GM12878 (cell line): ENCODE measurements around the gene FGD5. TPM values are rescaled to one million over a fixed set of nuclear protein-coding genes. Genes with fewer than 3 reads are reported as not detected.

Source experiments
- ATAC-seq: fragments of 200-7000 bp; cut with Tn5 transposase; 3 replicates; pipeline ENCODE4 v1.9.1; 2020; ENCODE audit warnings: mild to moderate bottlenecking, moderate library complexity
- Bru-seq: library from RNA; stranded (reverse); fragments of 400-500 nt; gene quantifications from one replicate; lab custom pipeline; 2021; lab: Mats Ljungman, UMichigan
- BruChase-seq, 2 experiments: library from RNA; stranded (reverse); fragments of 400-500 nt; gene quantifications; one replicate each; lab custom pipeline; 2021; lab: Mats Ljungman, UMichigan
- BruUV-seq: library from RNA; stranded (reverse); fragments of 400-500 nt; replicated peaks from 2 replicates; lab custom pipeline; 2021; lab: Mats Ljungman, UMichigan
- CTCF ChIA-PET: fragments of 300-600 bp; sonication (Branson Sonifier 250); formaldehyde crosslinking; extraction: SDS; loops from one replicate; lab custom pipeline; 2021; ENCODE audit warnings: inconsistent platforms; lab: Yijun Ruan, JAX
- POLR2A ChIA-PET: fragments of 350-600 bp; formaldehyde crosslinking; extraction: SDS; loops from one replicate; lab custom pipeline; 2021; ENCODE audit warnings: inconsistent platforms; lab: Charles Lee
- RAD21 ChIA-PET: fragments of 300-600 bp; sonication (Branson Sonifier 250); formaldehyde crosslinking; loops from one replicate; lab custom pipeline; 2023; ENCODE audit warnings: antibody characterized with exemption; ENCODE audit not compliant: unreplicated experiment; lab: Charles Lee
- SMC1A ChIA-PET: fragments of 300-600 bp; sonication (Branson Sonifier 250); formaldehyde crosslinking; loops from one replicate; lab custom pipeline; 2023; ENCODE audit not compliant: unreplicated experiment, uncharacterized antibody; lab: Charles Lee
- DNase-seq: peaks from one replicate; pipeline ENCODE4 v3.0.0-alpha.2; 2011; ENCODE audit warnings: low read depth, low spot score
- FAIRE-seq: peaks from 3 replicates; lab custom pipeline; 2011; peaks lifted over from hg19 to GRCh38; lab: Jason Lieb, UNC
- H2AFZ ChIP-seq: 2 replicates; pipeline ENCODE4 v1.6.0; 2011; ENCODE audit warnings: low read depth, low read length, control low read depth; ENCODE audit not compliant: control insufficient read depth
- H3K27ac ChIP-seq: 2 replicates; pipeline ENCODE4 v1.5.1; 2011; ENCODE audit warnings: control low read depth; ENCODE audit not compliant: control insufficient read depth, insufficient read depth
- H3K27me3 ChIP-seq, 2 experiments: replicated peaks in 1 of 2; 2 replicates each; pipeline versions ENCODE4 v1.6.0 to v1.6.1; 2011; ENCODE audit warnings: low read length in 1 of 2; ENCODE audit not compliant: control insufficient read depth in 2 of 2, insufficient read depth in 2 of 2
- H3K36me3 ChIP-seq, 2 experiments: 2 replicates each; pipeline ENCODE4 v1.5.1; 2011; ENCODE audit warnings: low read length in 1 of 2; ENCODE audit not compliant: control insufficient read depth in 2 of 2, insufficient read depth in 2 of 2
- H3K4me1 ChIP-seq: 2 replicates; pipeline ENCODE4 v1.6.1; 2011; ENCODE audit warnings: mild to moderate bottlenecking, low read length, moderate library complexity, mixed read lengths; ENCODE audit not compliant: control insufficient read depth, insufficient read depth
- H3K4me2 ChIP-seq: 2 replicates; pipeline ENCODE4 v1.6.0; 2011; ENCODE audit warnings: control low read depth; ENCODE audit not compliant: control insufficient read depth, insufficient read depth
- H3K4me3 ChIP-seq: fragments of 200-600 bp; sonication (generic); 2 replicates; pipeline ENCODE4 v1.5.1; 2016
- H3K79me2 ChIP-seq: 2 replicates; pipeline ENCODE4 v1.6.0; 2011; ENCODE audit warnings: low read length; ENCODE audit not compliant: control insufficient read depth, insufficient read depth
- H3K9ac ChIP-seq: 2 replicates; pipeline ENCODE4 v1.8.0; 2011; ENCODE audit warnings: low read length, control low read depth, mixed read lengths; ENCODE audit not compliant: control insufficient read depth, insufficient read depth
- H3K9me3 ChIP-seq: replicated peaks from 3 replicates; pipeline ENCODE4 v1.5.1; 2011; ENCODE audit warnings: mild to moderate bottlenecking, low read length; ENCODE audit not compliant: control insufficient read depth, insufficient read depth
- H4K20me1 ChIP-seq: 2 replicates; pipeline ENCODE4 v1.6.0; 2011; ENCODE audit not compliant: control insufficient read depth, insufficient read depth
- CBFB ChIP-seq: IDR thresholded peaks from 2 replicates; pipeline ENCODE4 v1.6.1; 2016; ENCODE audit warnings: antibody characterized with exemption, low read depth
- EGR1 ChIP-seq, 2 experiments: IDR thresholded peaks; 1 replicate in 1 of 2; 2 replicates in 1 of 2; pipeline ENCODE4 v1.6.1; 2011 to 2012; ENCODE audit warnings: low read depth in 2 of 2, low read length in 2 of 2, borderline replicate concordance in 1 of 2, mild to moderate bottlenecking in 1 of 2, moderate library complexity in 1 of 2
- HDAC2 ChIP-seq: fragments of 200-600 bp; sonication (generic); IDR thresholded peaks from 2 replicates; pipeline ENCODE4 v1.6.1; 2017
- IKZF2 ChIP-seq, 2 experiments: fragments of 450-650 bp; IDR thresholded peaks; 2 replicates each; pipeline ENCODE4 v1.6.1; 2017; ENCODE audit warnings: mild to moderate bottlenecking in 2 of 2, moderate library complexity in 2 of 2
- JUND ChIP-seq: IDR thresholded peaks from 2 replicates; pipeline ENCODE4 v1.6.1; 2012; ENCODE audit warnings: low read depth, mild to moderate bottlenecking, low read length, improper control_type of control experiment, moderate library complexity
- MTA3 ChIP-seq: IDR thresholded peaks from 2 replicates; pipeline ENCODE4 v1.6.1; 2012; ENCODE audit warnings: low read length, inconsistent platforms, borderline replicate concordance
- POLR2A ChIP-seq: IDR thresholded peaks from 2 replicates; pipeline ENCODE4 v1.6.1; 2011; ENCODE audit warnings: low read depth, mild to moderate bottlenecking, low read length
- SREBF2 ChIP-seq: IDR thresholded peaks from 2 replicates; pipeline ENCODE4 v1.6.1; 2012; ENCODE audit warnings: mild to moderate bottlenecking, low read length
- YY1 ChIP-seq: IDR thresholded peaks from 2 replicates; pipeline ENCODE4 v1.6.1; 2011; ENCODE audit warnings: low read depth, mild to moderate bottlenecking, low read length
- WGBS: methylation state at CpG from one replicate; pipeline ENCODE4 v1.1.6; 2016; ENCODE audit warnings: low lambda C conversion rate; ENCODE audit not compliant: insufficient replicate concordance, insufficient coverage; ENCODE audit errors: missing lambda C conversion rate; 5-methylcytosine and 5-hydroxymethylcytosine counted together
- in situ Hi-C: fragments of 300-500 bp; cut with MboI; formaldehyde crosslinking; loops from 9 replicates; pipeline ENCODE4 v1.14.3; 2018; ENCODE audit warnings: mixed read lengths
- intact Hi-C: fragments of 100-400 bp; cut with micrococcal nuclease; formaldehyde crosslinking; loops from one replicate; pipeline ENCODE4 v1.14.2; 2022; ENCODE audit not compliant: unreplicated experiment
- long read RNA-seq, 2 experiments: library from polyadenylated mRNA; unstranded; transcript quantifications; one replicate each; pipeline ENCODE4 v2.0.0, GENCODE V29; 2019 to 2020
- polyA minus RNA-seq, 3 experiments: library from RNA; depleted of rRNA, polyadenylated mRNA; stranded (reverse); fragments of >200 nt; gene quantifications; 2 replicates each; pipeline ENCODE4 v1.2.3, GENCODE V29; 2011
- polyA plus RNA-seq, 11 experiments: library from polyadenylated mRNA; depleted of rRNA in 4 of 11; unstranded in 6 of 11; stranded (reverse) in 5 of 11; fragments of >200 nt; fragmentation: Nextera tagmentation in 4 of 11; fragmentation: Illumina TruSeq in 1 of 11; extraction: Ambion mirVana in 4 of 11; extraction: Trizol in 1 of 11; gene quantifications; 1 replicate in 1 of 11; 2 replicates in 10 of 11; pipeline versions ENCODE4 v1.2.1 to v1.2.3, GENCODE V29; 2011 to 2016; ENCODE audit warnings: inconsistent platforms in 2 of 11, missing spikeins in 2 of 11, low read depth in 1 of 11
- total RNA-seq, 4 experiments: library from RNA; depleted of rRNA in 3 of 4; stranded (reverse); fragments of >200 nt in 3 of 4; fragmentation: Illumina TruSeq in 1 of 4; extraction: Trizol in 1 of 4; gene quantifications; 2 replicates each; pipeline versions ENCODE4 v1.2.1 to v1.2.3, GENCODE V29; 2013 to 2021
- TF ChIP-seq, protein P1 (sequence below): fragments of 450-650 bp; conservative IDR thresholded peaks from 2 replicates; pipeline ENCODE4 v1.6.1; 2017; ENCODE audit warnings: mild to moderate bottlenecking, moderate library complexity
- TF ChIP-seq, protein P2 (sequence below): fragments of 450-650 bp; IDR thresholded peaks from 2 replicates; pipeline ENCODE4 v1.6.1; 2017; ENCODE audit warnings: mild to moderate bottlenecking, moderate library complexity
- TF ChIP-seq, protein P3 (sequence below), 3 experiments: IDR thresholded peaks in 2 of 3; conservative IDR thresholded peaks in 1 of 3; 2 replicates each; pipeline ENCODE4 v1.5.1; 2011; ENCODE audit warnings: low read depth in 3 of 3, low read length in 3 of 3, mild to moderate bottlenecking in 3 of 3, control low read depth in 2 of 3, moderate library complexity in 2 of 3, inconsistent platforms in 1 of 3, mixed read lengths in 1 of 3; ENCODE audit not compliant: control insufficient read depth in 2 of 3, insufficient read depth in 1 of 3; ENCODE audit errors: extremely low read depth in 1 of 3

Gene FGD5
- total RNA-seq (2013; cell fraction: nucleolus; rRNA removed): 0.38 and 0.44 TPM in 2 replicates
- total RNA-seq (2014; rRNA removed): 0.11 TPM in 1 of 2 replicates, not detected in the other
- total RNA-seq (2014; rRNA removed; fragmentation: Illumina TruSeq; extraction: Trizol): 0.04 TPM in 1 of 2 replicates, not detected in the other
- total RNA-seq (2021): 0.11 and 0.13 TPM in 2 replicates
- not detected for polyA plus RNA-seq (2011; ENCODE audit: low read depth)
- polyA plus RNA-seq (2011; rRNA removed): 0.03 TPM in 1 of 2 replicates, not detected in the other
- polyA plus RNA-seq (2011; cell fraction: cytosol; rRNA removed): not detected in 2 replicates
- 0.04 and 0.06 TPM in 2 replicates for polyA plus RNA-seq (2011; cell fraction: nucleus; rRNA removed)
- polyA plus RNA-seq (2012): 0.03 TPM in 1 of 2 replicates, not detected in the other
- polyA plus RNA-seq (2014; fragmentation: Illumina TruSeq; extraction: Trizol): 0.03 and 0.13 TPM in 2 replicates
- under 1 TPM; 0.07 to 0.11 TPM for polyA plus RNA-seq (2014; fragmentation: Nextera tagmentation; extraction: Ambion mirVana)
- 0.08 and 0.12 TPM in 2 replicates for polyA plus RNA-seq (2014; rRNA removed)
- polyA plus RNA-seq (2016; fragmentation: Nextera tagmentation; extraction: Ambion mirVana): not detected
- polyA minus RNA-seq (2011; rRNA and poly(A)+ RNA removed): not detected in 2 replicates
- polyA minus RNA-seq (2011; cell fraction: cytosol; rRNA and poly(A)+ RNA removed): not detected in 2 replicates
- 0.12 TPM in 1 of 2 replicates, not detected in the other for polyA minus RNA-seq (2011; cell fraction: nucleus; rRNA and poly(A)+ RNA removed)
- Bru-seq, nascent RNA: percentile 14 among the genes with signal in this experiment
- percentile 18 among the genes with signal in this experiment for BruChase-seq, experiment 1, labeled RNA remaining after a 6-hour chase
- BruChase-seq, experiment 2, labeled RNA remaining after a 2-hour chase: percentile 7 among the genes with signal in this experiment
- long read RNA-seq, experiment 1: 0 reads
- long read RNA-seq, experiment 2: 0 reads

GRCh38 chr3:14818804-14819500 is at the start of gene FGD5:
Gene FGD5 (plus strand): TSS chr3:14818962. CDS start chr3:14819072, 110 bp downstream.
- no peak within 1 kb of the TSS for H3K9ac ChIP-seq
- no peaks in the 10 kb centered on the region for H3K9me3 ChIP-seq
- no peak for FAIRE-seq
- POLR2A ChIA-PET: interaction anchor here (0.6 kb wide), 1 partner anchor 77 kb away, joined by 4 read pairs; no protein-coding TSS in a partner anchor
- H2AFZ ChIP-seq: no peak within 1 kb of the TSS
- H3K4me2 ChIP-seq: no peak within 1 kb of the TSS
- DNase-seq: no peak
- RAD21 ChIA-PET: no interaction called here
- no peak within 1 kb of the TSS for H3K4me3 ChIP-seq
- no peak within 1 kb of the TSS for H3K27ac ChIP-seq
- no peaks in the 10 kb centered on the region for H3K36me3 ChIP-seq
- H4K20me1 ChIP-seq: no peaks in the 10 kb centered on the region
- SMC1A ChIA-PET: no interaction called here
- no TSS peak for BruUV-seq
- ATAC-seq: no peak
- intact Hi-C loops: no loop called here
- no peaks in the 10 kb centered on the region for H3K4me1 ChIP-seq
- WGBS: 19% methylated on average over 23 of the region's 25 CpGs
- in situ Hi-C loops: no loop called here
- H3K79me2 ChIP-seq: no peaks in the 10 kb centered on the region
- peaks cover under 1 to 2% of the 10 kb centered on the region in 2 experiments; a peak in 2 of 4 replicates for H3K27me3 ChIP-seq
- CTCF ChIA-PET: no interaction called here
- TF ChIP-seq IKZF2 (IDR thresholded peaks at IDR 0.05): no peak
- TF ChIP-seq EGR1 (IDR thresholded peaks at IDR 0.05; ENCODE audit: borderline replicate concordance in 1 of 2, low read depth in 2 of 2, low read length in 2 of 2): no peak
- TF ChIP-seq, protein P1, sequence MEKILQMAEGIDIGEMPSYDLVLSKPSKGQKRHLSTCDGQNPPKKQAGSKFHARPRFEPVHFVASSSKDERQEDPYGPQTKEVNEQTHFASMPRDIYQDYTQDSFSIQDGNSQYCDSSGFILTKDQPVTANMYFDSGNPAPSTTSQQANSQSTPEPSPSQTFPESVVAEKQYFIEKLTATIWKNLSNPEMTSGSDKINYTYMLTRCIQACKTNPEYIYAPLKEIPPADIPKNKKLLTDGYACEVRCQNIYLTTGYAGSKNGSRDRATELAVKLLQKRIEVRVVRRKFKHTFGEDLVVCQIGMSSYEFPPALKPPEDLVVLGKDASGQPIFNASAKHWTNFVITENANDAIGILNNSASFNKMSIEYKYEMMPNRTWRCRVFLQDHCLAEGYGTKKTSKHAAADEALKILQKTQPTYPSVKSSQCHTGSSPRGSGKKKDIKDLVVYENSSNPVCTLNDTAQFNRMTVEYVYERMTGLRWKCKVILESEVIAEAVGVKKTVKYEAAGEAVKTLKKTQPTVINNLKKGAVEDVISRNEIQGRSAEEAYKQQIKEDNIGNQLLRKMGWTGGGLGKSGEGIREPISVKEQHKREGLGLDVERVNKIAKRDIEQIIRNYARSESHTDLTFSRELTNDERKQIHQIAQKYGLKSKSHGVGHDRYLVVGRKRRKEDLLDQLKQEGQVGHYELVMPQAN: no peak
- TF ChIP-seq, protein P2, sequence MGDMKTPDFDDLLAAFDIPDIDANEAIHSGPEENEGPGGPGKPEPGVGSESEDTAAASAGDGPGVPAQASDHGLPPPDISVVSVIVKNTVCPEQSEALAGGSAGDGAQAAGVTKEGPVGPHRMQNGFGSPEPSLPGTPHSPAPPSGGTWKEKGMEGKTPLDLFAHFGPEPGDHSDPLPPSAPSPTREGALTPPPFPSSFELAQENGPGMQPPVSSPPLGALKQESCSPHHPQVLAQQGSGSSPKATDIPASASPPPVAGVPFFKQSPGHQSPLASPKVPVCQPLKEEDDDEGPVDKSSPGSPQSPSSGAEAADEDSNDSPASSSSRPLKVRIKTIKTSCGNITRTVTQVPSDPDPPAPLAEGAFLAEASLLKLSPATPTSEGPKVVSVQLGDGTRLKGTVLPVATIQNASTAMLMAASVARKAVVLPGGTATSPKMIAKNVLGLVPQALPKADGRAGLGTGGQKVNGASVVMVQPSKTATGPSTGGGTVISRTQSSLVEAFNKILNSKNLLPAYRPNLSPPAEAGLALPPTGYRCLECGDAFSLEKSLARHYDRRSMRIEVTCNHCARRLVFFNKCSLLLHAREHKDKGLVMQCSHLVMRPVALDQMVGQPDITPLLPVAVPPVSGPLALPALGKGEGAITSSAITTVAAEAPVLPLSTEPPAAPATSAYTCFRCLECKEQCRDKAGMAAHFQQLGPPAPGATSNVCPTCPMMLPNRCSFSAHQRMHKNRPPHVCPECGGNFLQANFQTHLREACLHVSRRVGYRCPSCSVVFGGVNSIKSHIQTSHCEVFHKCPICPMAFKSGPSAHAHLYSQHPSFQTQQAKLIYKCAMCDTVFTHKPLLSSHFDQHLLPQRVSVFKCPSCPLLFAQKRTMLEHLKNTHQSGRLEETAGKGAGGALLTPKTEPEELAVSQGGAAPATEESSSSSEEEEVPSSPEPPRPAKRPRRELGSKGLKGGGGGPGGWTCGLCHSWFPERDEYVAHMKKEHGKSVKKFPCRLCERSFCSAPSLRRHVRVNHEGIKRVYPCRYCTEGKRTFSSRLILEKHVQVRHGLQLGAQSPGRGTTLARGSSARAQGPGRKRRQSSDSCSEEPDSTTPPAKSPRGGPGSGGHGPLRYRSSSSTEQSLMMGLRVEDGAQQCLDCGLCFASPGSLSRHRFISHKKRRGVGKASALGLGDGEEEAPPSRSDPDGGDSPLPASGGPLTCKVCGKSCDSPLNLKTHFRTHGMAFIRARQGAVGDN: no peak
- no peak for TF ChIP-seq MTA3
- TF ChIP-seq HDAC2: no peak
- TF ChIP-seq CBFB: no peak
- no peak for TF ChIP-seq POLR2A
- no peak for TF ChIP-seq YY1
- no peak for TF ChIP-seq SREBF2
- TF ChIP-seq, protein P3, sequence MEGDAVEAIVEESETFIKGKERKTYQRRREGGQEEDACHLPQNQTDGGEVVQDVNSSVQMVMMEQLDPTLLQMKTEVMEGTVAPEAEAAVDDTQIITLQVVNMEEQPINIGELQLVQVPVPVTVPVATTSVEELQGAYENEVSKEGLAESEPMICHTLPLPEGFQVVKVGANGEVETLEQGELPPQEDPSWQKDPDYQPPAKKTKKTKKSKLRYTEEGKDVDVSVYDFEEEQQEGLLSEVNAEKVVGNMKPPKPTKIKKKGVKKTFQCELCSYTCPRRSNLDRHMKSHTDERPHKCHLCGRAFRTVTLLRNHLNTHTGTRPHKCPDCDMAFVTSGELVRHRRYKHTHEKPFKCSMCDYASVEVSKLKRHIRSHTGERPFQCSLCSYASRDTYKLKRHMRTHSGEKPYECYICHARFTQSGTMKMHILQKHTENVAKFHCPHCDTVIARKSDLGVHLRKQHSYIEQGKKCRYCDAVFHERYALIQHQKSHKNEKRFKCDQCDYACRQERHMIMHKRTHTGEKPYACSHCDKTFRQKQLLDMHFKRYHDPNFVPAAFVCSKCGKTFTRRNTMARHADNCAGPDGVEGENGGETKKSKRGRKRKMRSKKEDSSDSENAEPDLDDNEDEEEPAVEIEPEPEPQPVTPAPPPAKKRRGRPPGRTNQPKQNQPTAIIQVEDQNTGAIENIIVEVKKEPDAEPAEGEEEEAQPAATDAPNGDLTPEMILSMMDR (IDR thresholded peaks at IDR 0.05 in 2 of 3, conservative IDR thresholded peaks at IDR 0.05 in 1 of 3; ENCODE audit: control insufficient read depth in 2 of 3, extremely low read depth in 1 of 3, insufficient read depth in 1 of 3, low read depth in 3 of 3, low read length in 3 of 3): no peak
- no peak for TF ChIP-seq JUND
